GM21360 (cell line): ENCODE results near the gene CSMD2.

Source experiments
- ATAC-seq: cut with Tn5 transposase; IDR thresholded peaks from one replicate; pipeline ENCODE4 v1.9.1; 2021; ENCODE audit warnings: mild to moderate bottlenecking, moderate library complexity; ENCODE audit not compliant: unreplicated experiment

CSMD2 gene

DNA sequence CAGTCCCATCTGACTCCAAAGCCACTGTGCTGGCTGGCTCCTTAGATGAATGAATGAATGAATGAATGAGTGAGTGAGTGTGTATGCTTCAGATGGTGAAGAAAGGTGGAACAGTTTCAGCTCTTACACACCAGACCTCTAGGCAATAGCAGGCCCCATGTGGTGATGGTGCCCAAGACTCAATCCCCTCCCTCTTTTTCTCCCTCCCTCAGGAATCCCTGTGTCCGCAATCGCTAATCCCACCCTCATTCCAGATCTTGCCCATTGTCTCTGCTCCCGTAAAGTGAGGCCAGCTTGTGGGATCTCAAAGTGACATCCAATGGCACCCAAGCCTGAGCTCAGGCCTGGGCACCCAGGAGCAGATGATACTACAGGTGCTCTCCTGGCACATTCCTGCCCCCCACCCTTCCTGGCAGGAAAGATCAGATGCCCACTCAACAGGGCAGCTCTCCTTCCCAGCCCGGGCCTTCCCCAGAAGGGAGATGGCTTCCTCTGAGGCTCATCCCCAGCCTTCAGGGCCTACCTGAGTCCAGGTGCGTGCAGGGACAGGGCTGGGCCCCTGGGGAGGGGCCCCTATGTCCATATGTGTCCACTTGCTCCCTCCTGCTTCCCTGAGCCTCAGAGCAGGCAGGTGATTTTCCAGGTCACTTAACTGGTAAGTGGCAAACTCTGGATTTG, 194.7 kb downstream of the CSMD2 start:
- no peak for ATAC-seq

DNA sequence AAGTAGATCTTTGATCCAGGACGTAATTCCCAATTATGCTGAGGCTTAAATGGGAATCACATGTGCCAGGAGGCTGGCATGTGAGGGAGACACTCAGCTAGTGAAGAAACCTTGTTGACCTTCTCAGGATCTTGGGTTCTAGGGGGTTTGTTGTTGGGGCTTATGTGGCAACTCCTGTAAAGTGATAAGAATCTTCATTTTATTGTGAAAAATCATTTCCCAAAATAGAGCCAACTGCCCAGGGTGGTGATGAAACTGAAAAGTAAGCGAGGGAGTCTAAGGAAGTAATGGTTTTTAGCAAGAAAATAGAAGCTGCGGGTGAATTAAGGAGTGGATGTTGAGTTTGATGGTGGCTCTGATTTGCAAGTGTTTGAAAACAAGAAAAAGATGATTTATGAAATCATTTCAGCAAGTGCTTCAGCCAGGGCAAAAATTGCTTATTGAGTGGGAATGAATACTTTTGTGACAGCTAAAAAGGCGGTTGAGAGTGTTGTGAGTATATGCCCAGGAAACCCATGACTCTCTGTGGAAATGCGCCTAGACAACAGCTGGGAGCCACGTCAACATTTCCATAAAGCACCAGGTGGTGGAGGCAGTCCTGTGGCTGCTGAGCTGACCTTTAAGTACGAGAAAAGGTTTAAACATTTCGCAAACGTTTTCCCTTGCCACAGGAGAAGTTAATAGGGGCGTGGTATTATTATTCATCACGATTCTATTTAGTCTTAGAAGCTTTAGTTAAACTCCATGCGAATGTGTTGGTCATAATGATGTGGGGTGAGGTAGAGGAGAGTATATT, 198.5 kb downstream of the CSMD2 start:
- ATAC-seq, result no peak

DNA sequence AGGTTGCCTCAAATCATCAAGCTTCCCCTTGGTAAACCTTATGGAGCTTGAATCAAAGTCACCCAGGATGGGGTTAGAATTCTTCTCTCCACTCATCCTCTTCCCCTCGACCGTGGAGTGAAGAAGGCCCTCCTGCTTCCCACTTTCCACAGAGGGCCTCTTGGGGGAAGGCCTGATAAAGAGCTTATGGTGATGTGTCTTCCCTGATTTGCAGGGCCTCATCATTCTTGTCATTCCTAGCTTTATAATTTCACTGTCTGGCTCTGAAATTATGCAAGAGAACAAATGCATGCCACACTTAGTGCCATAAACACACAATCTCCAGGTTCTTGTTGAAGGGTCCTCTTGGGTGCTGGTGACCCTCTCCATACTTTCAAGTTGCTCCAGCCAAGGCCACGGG, 199.9 kb downstream of the CSMD2 start:
- no peak for ATAC-seq

DNA sequence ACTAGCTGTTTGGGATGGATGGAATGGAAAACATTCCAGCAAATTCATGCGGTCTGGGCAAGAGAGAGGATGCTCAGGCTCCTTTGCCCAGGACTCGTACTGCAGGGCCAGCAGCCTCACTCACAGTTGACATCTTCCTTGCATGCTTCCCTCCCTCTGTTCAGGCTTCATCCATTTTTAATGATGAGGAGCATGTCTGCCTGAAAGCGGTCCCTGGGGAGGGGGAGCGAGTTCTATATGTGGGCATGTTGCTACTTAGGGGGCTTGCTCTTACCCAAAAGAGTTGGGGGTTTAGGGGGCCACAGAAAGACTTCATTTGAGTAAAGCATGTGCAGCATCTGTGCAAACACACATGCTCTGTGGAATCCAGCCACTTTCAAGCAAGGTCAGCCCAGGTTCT, 203.0 kb downstream of the CSMD2 start:
- ATAC-seq, result no peak

DNA sequence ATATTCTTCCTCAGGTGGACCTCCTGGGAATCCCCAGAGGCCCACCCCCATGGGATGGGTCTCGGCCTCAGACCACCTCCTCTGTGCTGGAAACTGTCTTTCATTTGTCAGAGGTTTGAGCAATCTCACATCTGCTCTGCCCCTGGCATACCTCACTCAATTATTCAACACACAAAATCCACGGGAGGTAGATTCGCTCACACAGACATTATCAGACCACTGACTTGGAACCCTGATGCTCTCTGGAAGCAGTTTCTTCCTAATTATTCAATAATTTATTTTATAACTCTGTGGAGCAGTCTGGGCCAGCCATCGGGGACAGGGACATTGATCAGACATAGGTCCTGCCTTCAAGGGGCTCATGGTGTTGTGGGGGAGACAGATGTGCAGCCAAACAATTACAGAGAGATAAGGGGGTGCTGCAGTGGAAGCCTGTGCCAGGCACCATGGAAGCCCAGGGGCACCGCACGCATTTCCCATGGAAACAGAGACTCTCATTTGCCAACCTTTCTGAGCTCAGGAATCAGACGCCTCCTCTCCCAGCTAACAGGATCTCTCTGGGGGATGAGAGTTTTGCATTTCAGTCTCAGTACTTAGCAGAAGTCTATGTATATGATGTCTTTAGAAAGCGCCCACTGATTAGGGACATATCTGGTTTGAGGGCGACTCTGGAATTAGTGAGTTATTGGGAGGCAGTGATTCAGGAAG, 204.7 kb downstream of the CSMD2 start:
- ATAC-seq, result no peak

DNA sequence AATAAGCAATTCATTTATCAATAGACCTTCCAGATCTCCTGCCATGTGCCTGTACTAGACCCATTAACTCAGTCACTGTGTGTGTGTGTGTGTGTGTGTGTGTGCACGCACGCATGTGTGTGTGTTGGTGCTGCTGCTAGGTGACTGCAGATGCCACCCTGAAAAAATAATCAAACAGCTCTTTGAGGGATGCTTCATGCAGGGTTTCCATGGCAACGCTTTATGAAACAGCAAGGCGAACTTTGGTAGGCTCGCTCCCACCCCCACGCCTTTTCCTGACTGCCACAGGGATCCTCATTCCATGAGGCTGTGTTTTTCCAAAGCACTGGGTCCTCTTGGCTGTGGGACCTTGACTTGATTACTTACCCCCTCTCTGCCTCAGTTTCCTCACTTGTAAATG, 207.2 kb downstream of the CSMD2 start:
- no peak for ATAC-seq

DNA sequence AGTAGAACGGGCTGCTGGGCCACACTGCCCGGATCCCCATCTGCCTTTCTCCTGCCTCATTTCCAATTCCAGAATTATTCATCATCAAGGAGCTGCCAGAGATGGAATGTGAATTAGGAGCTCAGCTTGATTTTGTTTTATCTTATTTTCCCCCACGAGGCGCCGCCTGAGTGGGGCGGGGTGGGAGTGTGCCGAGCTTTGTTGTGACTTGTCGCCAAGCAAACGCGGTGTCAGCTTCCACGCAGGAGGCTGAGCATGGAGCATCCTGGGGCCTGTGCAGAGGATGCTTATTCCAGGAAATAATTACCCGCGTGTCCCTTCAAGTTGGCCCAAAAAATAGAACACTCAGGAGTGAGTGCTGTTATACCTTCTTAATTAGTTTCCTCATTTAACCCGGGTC, 209.9 kb downstream of the CSMD2 start:
- ATAC-seq, result no peak

DNA sequence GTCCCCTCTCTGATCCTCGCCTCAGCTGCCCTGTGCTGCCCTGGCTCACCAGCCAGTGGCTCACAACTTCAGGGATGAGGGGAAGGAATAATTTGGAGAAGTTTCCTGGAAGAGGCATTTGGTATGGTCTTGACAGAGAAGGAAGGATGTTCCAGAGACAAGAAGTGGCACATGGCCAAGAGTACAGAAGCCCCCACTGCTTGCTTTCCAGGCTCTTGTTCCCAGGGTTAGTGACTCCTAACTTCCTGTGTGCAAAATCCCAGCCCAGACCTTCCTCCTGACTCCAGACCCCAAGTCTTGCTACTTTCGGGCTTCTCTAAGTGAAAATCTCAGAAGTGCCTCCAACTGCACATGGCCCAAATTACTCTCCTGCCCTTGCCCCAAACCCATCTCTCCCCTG, 215.5 kb downstream of the CSMD2 start:
- no peak for ATAC-seq

DNA sequence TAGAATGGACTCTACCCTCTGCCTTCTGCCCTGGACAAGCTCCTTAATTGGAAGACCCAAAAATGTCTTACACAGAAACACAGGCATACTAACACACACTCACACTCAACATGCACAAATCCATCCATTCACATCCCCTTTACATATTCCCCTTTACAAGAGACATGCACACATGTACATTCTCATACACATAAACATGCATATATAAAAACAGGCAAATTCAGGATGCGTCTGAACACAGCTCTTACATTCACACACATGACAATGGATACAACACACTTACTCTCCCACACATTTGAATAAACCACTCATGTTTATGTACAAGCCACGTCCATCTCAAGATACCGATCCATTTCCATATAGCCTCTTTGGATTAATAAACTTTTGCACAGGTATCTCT, 216.7 kb downstream of the CSMD2 start:
- ATAC-seq, result no peak

DNA sequence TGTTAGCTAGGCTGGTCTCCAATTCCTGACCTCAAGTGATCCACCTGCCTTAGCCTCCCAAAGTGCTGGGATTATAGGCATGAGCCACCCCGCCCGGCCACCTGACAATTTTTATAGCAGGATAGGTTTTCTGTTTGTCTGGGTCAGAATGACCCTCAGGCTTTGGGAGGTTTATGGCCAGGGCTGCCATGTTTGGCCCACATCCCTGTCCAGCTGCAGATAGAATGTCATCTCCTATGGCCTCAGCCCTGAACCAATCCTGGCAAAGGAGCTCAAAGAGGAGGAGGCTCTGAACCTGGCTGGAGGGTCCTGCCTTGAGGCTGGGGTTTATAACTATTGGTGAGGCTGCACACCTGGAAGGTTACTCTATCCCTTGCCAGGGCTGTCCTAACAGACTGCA, 218.2 kb downstream of the CSMD2 start:
- ATAC-seq, result no peak

DNA sequence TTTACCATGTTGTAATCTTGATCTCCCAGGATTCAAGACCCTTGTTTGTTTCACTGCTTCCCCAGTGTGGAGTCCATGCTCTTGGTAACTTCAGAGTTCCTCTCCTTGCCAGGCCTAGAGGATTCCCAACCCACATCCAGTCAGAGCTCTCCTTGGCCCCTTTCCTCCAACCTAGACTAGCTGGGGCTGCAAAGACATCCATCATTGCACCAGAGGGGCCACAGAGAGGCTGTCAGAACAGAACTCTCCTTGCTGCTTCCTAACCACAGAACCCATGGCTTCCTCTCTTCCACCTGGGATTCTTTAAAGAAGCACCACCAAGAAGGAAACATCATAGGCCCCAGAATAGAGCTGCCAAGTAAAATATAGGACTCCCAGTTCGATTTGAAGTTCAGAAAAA, 220.2 kb downstream of the CSMD2 start:
- no peak for ATAC-seq

DNA sequence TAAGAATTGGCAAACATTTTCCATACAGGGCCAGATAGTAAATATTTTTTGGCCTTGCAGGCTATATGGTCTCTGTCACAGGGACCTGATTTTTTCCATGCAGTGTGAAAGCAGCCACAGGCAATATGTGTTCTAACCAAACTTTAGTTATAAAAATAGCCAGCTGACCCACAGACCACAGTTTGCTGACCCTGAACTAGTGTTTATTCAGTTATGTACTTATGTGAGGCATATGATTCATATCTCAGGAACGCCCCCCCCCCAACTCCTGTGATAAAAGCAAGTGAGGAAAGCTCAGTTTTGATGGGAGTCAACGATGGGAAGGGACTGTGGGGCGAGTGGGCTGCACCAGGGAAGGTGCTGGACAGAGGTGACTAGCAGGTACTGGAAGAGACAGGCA, 221.1 kb downstream of the CSMD2 start:
- ATAC-seq, result no peak

DNA sequence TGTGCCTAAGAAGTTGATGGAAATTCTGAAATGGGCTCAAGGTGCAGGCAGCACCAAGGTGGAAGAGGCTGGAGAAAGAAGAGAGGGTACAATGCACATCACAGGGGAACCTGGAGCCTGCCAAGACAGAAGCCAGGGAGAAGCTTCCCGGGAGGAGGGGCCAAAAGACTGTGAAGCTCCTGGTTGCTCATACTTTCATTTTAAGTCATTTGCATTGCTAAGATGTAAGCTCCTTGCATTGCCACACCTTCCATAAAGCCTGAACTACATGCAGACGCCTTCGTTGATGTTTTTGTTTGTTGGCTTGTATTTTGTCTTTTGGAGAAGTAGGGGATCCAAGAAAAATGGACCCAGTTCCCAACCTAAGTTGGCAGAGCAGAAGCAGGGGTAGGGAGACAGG, 232.2 kb downstream of the CSMD2 start:
- no peak for ATAC-seq

DNA sequence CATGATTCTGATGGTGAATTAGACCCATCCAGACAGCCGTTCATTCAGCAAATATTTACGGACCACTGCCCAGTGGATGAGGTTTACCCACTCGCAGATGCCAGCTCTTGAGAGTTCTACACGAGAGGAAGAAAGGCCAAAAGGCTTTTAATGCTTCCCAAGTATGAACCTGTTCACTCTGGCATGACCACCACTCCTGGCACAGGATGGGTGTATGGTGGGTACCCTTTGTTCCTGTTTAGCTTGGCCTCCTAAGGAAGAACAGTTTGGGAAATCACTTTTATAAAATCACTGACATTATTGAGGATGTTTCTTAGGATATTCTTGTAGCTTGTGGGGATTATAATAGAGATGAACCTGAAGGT, 233.9 kb downstream of the CSMD2 start:
- ATAC-seq, result no peak

DNA sequence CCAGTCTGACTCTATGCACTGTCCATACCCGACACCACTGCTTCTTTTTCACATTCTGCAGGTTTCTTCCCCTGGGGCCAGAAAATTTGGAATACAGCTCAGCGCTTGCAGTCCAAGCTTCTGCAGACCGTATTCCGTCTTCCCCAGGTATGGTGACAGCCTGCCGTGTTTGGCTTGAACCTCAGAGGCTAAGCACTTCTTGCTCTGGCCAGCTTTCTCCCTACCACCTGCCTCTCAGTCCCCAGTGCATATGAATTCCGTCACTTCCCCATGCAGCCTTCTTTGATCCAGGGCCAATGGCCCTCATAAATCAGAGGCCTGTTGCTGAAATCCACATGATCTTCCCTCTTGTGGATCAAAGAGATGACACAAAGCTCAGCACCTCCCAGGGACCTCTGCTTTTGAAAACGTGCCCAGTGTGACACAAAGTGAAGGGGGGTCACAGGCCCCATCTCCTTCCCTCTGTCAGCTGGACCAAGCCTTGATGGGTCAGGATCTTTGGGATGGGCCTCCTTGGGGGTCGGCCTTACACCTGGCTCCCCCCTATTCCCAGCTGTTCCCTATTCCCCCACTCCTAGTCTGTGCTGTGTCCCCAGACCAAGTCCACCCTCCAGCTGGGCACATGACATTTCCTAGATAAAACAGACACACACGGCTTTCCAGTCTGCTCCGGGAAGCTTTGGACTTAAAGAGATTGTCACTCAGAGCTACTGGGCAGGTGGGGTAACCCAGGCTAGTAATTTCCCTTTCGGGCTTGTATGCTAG, 234.5 kb downstream of the CSMD2 start:
- no peak for ATAC-seq

DNA sequence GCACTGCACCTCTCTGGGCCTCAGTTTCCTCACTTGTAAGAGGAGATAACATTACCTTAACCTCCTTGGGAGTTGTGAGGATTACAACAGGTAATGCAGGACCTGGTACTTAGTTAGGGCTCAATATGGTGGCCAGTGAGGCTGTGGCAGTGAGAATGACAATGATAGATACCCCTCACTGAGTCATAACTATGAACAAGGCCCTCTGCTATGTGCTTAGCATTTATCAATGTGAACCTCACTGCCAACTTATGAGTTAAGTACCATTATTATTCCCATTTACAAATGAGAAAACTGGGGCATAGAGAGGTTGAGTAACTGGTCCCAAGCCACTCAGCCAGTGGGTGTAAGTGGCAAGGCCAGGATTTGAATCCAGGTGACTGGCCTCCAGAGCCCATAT, 236.8 kb downstream of the CSMD2 start:
- ATAC-seq, result no peak

DNA sequence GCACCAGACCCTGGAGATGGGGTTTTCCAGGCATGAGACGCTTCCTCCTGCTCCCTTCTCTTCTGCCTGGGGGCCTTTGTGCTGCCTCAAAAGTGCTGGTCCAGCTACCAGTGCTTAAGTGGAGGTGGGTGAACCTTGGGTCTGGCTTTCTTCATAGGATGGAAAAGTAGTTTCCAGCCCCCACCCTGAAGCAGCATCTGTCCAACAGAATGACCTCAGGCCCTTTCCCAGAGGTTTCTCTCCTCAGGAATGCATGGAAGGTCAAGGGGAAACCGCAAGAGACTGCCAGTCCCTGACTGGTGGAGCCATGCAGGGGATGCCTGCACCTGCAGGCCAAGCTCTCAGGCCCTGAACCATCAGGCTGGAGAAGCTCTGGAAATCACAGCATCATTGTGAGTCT, 237.3 kb downstream of the CSMD2 start:
- ATAC-seq, result no peak

DNA sequence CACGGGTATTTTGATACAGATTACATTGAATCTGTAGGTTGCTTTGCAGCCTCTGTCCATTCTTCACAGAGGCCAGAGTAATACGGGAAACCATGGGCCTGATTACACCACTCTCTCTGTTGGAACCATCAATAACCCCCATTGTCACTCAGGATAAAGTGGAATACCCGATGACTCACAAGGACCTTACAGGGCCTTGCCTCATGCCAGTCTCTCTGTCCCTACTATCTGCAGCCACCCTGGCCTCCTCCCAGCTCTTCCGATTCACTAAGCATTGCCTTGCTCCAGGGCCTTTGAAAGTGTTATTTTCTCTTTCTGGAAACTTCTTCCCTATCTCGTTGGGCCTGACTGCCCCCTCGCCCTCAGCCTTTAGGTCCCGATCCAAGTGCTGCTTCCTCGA, 239.4 kb downstream of the CSMD2 start:
- ATAC-seq, result no peak

DNA sequence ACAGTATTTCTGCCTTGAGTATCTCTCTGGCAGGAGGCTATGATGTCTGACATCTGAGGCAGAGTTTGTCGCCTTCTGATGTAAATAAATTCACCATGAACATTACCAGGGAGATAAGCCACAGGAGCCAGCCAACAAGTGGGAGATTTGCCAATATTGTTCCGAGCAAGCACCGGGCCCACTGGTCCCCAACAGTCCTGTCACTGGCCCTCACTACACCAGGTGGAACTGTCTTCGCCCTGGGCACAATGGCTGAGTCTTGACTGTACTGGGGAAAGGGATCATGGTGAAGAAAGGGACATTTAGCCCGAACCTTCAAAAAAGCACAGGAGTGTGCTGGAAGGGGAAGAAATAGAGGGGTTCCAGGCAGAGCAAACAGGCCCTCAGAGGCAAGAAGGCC, 243.7 kb downstream of the CSMD2 start:
- ATAC-seq, result no peak

DNA sequence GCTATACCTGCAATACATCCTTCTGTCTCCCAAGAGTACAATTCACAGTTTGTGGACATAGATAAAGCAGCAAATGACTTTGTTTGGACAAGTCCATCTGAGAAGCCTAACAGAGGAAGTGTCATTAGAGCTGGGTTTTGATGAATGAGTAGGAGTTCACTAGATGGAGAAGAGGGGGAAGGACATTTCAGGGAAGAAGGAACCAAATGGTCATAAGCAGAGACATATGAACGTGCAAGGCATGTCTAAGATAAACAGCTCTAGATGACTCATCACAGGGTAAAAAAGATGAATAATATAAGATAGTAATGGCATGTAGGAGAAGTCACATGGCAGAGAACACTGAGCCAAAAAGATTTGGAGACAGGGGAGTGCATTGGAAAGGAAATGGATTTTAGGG, 246.7 kb downstream of the CSMD2 start:
- no peak for ATAC-seq

DNA sequence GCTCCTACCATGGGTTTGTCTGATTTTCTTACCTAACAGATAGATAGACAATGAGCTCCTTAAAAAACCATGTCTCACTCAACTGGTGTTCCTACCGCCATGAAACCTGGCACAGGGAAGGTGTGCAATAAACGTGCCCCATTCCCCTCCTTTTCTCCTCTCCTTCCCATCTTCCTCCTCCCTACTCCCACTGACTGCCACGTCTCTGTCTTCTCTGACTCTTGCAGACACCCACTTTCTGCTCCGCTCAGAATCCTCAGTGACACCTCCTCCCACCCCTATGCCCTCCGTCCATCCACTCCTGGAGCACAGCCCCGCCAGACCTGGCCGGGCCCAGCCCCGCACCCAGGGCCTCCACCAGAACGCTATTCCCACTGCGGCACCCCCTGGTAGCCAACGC, 248.2 kb downstream of the CSMD2 start:
- ATAC-seq, result no peak
